GM19035 (cell line): ENCODE data around the gene MGAT5.
"Not testable (repeated sequence)": the region's sequence is repeated elsewhere in the genome, so short reads cannot be mapped to it uniquely, and the experiment has no call there.

Experiments
- ATAC-seq: cut with Tn5 transposase; IDR thresholded peaks from one replicate; pipeline ENCODE4 v1.9.1; 2021; ENCODE audit not compliant: unreplicated experiment

The MGAT5 gene

GRCh38 chr2:134275058-134275862 is 21.4 kb downstream of the MGAT5 start:
- ATAC-seq = peak; percentile 91

GRCh38 chr2:134276381-134277172 is 22.7 kb downstream of the MGAT5 start:
- no peak for ATAC-seq

DNA sequence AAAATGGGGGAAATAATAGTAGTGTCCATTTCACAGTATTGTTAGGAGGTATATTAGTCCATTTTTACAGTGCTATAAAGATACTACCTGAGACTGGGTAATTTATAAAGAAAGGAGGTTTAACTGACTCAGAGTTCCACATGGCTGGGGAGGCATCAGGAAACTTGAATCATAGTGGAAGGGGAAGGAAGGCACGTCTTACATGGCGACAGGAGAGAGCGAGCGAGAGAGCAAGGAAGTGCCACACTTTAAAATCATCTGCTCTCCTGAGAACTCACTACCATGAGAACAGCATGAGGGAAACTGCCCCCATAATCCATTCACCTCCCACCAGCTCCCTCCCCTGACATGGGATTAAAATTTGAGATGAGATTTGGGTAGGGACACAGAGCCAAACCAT is 23.4 kb downstream of the MGAT5 start:
- ATAC-seq = no peak

DNA sequence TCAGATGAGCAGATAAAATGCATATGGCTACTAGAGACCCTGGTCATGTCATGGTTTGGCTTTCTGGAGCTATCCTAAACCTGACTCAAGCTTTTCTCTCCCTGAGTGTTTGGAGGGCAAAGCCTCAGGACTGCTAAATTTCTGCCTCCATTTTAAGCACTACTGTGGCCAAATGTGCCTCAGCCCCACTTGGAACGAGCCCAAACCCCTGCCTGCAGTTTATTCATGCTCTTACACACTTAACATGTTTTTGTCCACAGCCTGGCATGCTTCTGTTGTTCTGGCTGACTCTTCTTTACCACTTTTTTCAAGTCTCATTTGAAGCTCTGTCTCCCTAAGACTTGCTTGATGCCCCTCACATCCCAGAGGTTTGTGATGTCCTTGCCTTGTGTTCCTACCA is 24.7 kb downstream of the MGAT5 start:
- no peak for ATAC-seq

DNA sequence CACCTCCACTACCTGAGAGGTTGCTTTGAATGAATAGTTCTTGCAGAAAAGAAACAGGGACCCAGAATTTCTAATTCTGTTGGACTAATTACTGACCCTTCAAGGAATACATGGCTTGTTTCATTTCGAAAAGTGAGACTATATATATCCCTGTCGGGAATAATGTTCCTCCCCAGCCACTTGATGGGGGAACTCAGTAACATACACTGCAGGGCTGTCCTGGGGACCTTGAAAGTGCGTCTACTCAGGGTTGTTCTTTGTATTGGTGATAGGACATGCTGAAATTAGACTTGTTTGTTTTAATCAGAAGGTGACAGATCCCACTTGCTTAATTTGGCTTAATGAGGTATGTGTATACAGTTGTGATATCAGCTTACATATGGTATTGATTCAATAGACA is 25.5 kb downstream of the MGAT5 start:
- no peak for ATAC-seq

GRCh38 chr2:134280231-134280630 is 26.4 kb downstream of the MGAT5 start:
- no peak for ATAC-seq

GRCh38 chr2:134280726-134281125 is 26.9 kb downstream of the MGAT5 start:
- ATAC-seq = no peak

- ATAC-seq = no peak
Measured at GRCh38 chr2:134281815-134282419, 28.0 kb downstream of the MGAT5 start.

DNA sequence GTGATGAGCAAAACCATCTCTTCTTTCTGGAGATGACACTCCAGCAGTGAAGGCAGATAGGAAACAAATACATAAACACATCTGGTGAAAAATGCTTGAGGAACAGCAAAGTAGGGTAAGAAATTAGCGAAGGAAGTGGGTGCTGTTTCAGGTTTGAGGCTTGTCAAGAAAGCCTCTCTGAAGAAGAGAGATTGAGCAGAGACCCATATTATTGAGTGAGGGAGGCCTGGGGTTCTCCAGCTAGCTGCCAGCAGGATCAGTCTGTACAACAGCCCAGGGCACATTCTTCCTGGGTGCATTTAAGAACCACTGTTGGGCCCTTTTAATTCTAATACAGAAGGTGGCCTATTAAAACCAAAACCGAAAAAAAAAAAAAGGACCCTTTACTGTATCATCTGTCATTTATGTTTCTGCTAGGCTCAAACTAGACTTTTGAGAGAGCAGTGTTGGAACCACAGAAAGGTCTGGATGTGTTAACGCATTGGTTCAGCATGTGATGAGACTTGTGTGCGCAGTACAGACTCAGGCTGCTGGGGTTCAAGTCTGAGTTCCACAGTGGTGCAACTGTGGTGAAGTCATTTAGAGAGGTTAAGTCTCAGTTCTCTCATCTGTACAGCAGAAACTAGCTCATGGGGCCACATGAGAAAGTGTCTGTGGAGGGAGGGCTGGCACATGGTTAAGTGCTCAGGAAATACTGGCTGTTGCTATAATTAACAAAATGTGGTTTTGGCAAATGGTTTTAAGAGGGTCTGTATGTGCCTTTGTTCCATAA is 28.9 kb downstream of the MGAT5 start:
- peak; percentile 95 for ATAC-seq

- no peak for ATAC-seq
Measured at GRCh38 chr2:134283661-134284060, 29.8 kb downstream of the MGAT5 start.

- ATAC-seq = no peak
Measured at GRCh38 chr2:134284119-134284670, 30.3 kb downstream of the MGAT5 start.

DNA sequence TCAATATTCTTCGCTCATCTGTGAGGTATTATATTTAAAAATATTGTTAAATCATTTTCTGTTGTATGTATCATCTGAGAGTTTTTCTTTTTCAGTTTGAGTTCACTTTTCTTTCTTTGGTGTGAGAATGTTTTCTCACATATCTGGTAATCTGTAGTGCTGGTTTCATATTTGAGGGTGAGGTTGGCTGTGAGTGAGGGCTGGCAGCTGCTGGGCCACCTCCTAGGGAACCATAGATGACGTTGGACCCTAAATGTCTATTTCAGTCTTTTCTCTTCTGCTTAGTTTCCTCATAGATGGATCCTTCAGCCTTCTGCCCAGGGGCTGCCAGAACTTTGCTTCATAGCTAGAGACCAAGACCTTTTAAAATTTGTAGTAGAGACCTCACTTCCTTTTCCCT is 33.5 kb downstream of the MGAT5 start:
- peak; percentile 38 for ATAC-seq

- ATAC-seq = no peak
Measured at GRCh38 chr2:134288814-134289213, 34.9 kb downstream of the MGAT5 start.

DNA sequence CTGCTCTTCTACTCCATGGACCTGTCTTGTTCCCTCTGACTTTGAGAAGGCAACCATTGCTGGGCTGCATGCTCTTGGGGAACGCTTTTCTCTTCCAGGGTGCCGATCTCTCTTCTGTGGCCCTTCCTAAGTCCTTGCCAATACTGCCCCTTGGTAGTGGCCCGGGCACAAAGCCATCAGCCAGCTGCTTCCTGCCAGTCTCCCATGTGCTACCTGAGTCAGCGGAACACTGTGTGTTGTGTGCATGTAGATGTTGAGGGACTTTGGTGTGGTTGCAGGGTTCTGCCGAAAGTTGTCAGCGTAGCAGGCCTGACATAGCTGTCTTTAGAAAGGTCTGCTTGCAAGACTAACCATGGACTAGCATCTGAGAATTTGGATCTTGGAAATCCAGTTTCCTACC is 35.4 kb downstream of the MGAT5 start:
- ATAC-seq = no peak

- ATAC-seq = peak; percentile 60
Measured at GRCh38 chr2:134290358-134290757, 36.5 kb downstream of the MGAT5 start.

- ATAC-seq = no peak
Measured at GRCh38 chr2:134292514-134292913, 38.6 kb downstream of the MGAT5 start.

DNA sequence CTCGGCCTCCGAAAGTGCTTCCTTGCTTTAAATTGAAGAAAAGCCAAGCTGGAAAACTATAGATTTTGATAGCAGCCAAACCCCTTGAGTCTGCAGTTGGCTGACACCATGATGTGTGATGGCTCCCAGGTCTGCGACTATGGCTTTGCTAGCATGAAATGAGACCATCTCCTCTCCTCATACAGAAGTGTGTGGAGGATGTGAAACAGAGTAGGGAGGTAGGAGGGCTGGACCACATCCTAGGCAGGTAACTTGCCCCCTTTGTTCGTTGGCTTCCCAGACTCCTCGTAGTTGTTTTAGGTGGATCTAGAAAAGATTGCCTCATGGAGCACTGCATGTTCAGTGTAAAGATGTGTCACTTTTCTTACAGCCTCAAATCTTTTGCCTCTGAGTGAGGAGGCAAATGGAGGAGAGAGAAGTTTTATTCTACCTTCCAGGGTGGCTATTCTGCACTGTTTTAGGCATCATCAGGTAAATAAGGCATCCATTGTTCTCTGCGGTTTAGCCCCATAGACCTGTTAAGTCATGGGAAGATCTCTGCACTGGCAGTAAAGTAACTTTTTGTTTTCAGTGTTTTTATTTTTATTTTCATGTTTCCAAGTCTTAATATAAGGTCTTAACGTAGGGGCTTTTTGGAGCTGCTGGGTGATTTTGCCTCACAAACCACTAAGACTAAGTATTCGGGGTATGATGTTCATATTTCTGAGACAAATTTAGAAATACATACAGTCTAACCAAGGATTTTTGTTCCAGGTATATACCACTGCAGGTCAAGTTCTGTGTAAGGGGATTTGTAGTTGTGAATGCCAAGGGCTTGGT is 40.1 kb downstream of the MGAT5 start:
- no peak for ATAC-seq

GRCh38 chr2:134294598-134294997 is 40.7 kb downstream of the MGAT5 start:
- ATAC-seq = not testable (repeated sequence)

- no peak for ATAC-seq
Measured at GRCh38 chr2:134295441-134295840, 41.6 kb downstream of the MGAT5 start.

GRCh38 chr2:134296301-134296700 is 42.4 kb downstream of the MGAT5 start:
- no peak for ATAC-seq
